Measurements from ENCODE around the gene DIPK1B. TPM values are rescaled to one million over a fixed set of nuclear protein-coding genes. Genes with fewer than 3 reads are reported as not detected.
"Not testable (repeated sequence)": the region's sequence is repeated elsewhere in the genome, so short reads cannot be mapped to it uniquely, and the experiment has no call there.

Gene DIPK1B
- total RNA-seq, 1 donor from 2014 or later: 52.9 TPM

DNA sequence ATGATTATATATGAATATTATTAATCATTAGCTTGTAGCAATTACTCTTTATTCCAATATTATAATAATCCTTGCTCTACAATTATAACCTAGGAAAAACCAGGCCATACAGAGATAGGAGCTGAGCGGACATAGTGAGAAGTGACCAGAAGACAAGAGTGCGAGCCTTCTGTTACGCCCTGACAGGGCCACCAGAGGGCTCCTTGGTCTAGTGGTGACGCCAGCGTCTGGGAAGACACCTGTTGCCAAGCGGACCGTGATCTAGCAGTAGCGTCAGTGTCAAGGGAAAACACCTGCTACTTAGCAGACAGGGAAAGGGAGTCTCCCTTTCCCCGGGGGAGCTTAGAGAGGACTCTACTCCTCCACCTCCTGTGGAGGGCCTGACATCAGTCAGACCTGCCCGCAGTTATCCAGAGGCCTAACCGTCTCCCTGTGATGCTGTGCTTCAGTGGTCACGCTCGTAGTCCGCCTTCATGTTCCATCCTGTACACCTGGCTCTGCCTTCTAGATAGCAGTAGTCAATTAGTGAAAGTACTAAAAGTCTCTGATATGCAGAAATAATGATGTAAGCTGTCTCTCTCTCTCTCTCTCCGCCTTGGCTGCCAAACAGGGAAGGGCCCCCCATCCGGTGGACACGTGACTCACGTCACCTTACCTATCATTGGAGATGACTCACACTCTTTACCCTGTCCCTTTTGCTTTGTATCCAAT, 54.2 kb downstream of the DIPK1B start:
- peak; percentile 59 for TF ChIP-seq CTCF (IDR thresholded peaks at IDR 0.05; ENCODE audit: unreplicated experiment)
- not testable (repeated sequence) for DNase-seq (ENCODE audit: low spot score, unreplicated experiment); H3K9me3 Mint-ChIP-seq (ENCODE audit: low read depth); H3K4me3 Mint-ChIP-seq (ENCODE audit: low read depth); H3K36me3 Mint-ChIP-seq (ENCODE audit: insufficient read depth); H3K27me3 Mint-ChIP-seq; H3K27ac Mint-ChIP-seq; H3K4me1 Mint-ChIP-seq (ENCODE audit: low read depth)

DNA sequence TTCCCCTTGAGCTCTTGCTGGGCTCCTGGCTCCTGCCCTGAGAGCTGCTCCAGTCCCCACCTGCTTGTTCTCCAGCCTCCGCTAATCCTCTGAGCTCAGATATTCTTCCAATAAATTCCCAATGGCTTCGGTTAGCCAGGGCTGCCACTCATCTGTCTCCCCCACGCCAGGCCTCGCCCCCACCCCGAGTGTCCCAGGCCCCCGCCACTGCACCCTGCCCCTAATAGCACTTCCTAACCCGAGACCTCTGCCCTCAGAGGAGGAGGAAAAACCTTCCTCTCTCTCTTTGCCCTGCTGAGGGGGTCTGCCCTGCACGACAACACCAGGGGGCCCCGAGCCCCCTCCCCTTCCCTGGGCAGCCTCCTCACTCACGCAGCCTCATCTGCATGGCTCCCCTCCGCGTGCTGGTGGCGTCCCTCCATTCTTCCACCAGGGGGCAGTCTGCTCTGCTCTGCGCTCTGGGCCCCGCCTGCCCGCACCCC, 57.4 kb downstream of the DIPK1B start:
- TF ChIP-seq CTCF (IDR thresholded peaks at IDR 0.05; ENCODE audit: unreplicated experiment): peak; percentile 49
- no peak overlapping the region for H3K4me3 Mint-ChIP-seq (ENCODE audit: low read depth)
- no peak overlapping the region for H3K27ac Mint-ChIP-seq

DNA sequence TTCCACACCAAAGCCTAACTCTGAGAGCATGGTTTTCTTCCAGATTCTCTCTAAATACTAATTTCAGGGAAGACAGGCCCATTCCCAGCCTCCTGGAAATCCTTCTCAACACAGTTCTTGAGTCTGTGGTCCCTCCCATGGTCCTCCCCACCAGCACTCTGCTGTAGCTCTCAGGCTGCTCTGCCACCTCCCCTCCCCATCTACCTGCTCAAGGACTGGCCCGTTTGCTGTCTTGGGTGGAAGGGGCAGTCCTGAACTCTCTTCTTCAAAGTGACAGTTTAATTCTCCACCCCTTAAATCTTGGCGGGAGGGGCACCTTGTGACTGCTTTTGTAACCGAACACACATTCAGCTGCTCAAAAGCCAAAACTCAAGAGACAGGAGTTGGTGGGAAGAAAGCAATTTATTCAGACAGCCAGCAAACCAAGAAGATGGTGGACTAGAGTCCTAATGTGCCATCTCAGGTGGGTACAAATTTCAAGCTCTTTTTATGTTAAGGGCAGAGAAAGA, 59.6 kb downstream of the DIPK1B start:
- no peak for TF ChIP-seq CTCF (IDR thresholded peaks at IDR 0.05; ENCODE audit: unreplicated experiment)
- peaks cover 7% of the 10 kb centered on the region for H3K9me3 Mint-ChIP-seq (ENCODE audit: low read depth)
- DNase-seq (ENCODE audit: low spot score, unreplicated experiment): no peak
- H3K4me1 Mint-ChIP-seq (ENCODE audit: low read depth): peaks cover 2% of the 10 kb centered on the region
- no peaks in the 10 kb centered on the region for H3K36me3 Mint-ChIP-seq (ENCODE audit: insufficient read depth)
- no peak overlapping the region for H3K4me3 Mint-ChIP-seq (ENCODE audit: low read depth)
- no peak overlapping the region for H3K27ac Mint-ChIP-seq
- peaks cover 2% of the 10 kb centered on the region for H3K27me3 Mint-ChIP-seq

More for the DNA sequence above, 57.4 kb downstream of the DIPK1B start:
- Mint-ChIP-seq H3K4me1 (ENCODE audit: low read depth) (peaks cover 1% of the 10 kb centered on the region), H3K9me3 (ENCODE audit: low read depth) (peaks cover 7% of the 10 kb centered on the region), H3K27me3 (peaks cover 3% of the 10 kb centered on the region), H3K36me3 (ENCODE audit: insufficient read depth) (no peaks in the 10 kb centered on the region)
- DNase-seq (ENCODE audit: low spot score, unreplicated experiment): no peak

- Mint-ChIP-seq H3K36me3 (ENCODE audit: insufficient read depth) (no peaks in the 10 kb centered on the region), H3K4me3 (ENCODE audit: low read depth) (no peak overlapping the region), H3K27ac (no peak overlapping the region), H3K9me3 (ENCODE audit: low read depth) (peaks cover 7% of the 10 kb centered on the region), H3K4me1 (ENCODE audit: low read depth) (peaks cover 4% of the 10 kb centered on the region), H3K27me3 (peaks cover 10% of the 10 kb centered on the region)
- no peak for TF ChIP-seq CTCF (IDR thresholded peaks at IDR 0.05; ENCODE audit: unreplicated experiment)
- no peak for DNase-seq (ENCODE audit: low spot score, unreplicated experiment)
Measured at GRCh38 chr9:136773386-136774044, 61.1 kb downstream of the DIPK1B start.

Small RNA genes lying within 50 kb of the gene (microRNA-seq; reads per million reads assigned to microRNA genes)
- gene MIR126 (ENCODE audit: borderline number of aligned reads, unreplicated experiment): 6,793 reads per million, percentile 90 among the genes with 10 or more reads in this experiment
- not detected for gene MIR6722 (ENCODE audit: borderline number of aligned reads, unreplicated experiment)

Other genes starting within 250 kb of the DIPK1B start
- gene SEC16A, start 229.5 kb upstream of the DIPK1B start, total RNA-seq: 76.1 and 78.8 TPM in 2 replicates
- gene NOTCH1, start 166.5 kb upstream of the DIPK1B start, total RNA-seq: 109 and 130 TPM in 2 replicates
- gene EGFL7, start 49.7 kb upstream of the DIPK1B start, total RNA-seq: 13.5 and 16.3 TPM in 2 replicates
- gene AGPAT2, start 25.1 kb upstream of the DIPK1B start, total RNA-seq: 27.7 and 28.0 TPM in 2 replicates
- 0.42 TPM in 1 of 2 replicates, not detected in the other for gene LCN10, start 30.4 kb downstream of the DIPK1B start, total RNA-seq
- gene LCN6, start 36.0 kb downstream of the DIPK1B start, total RNA-seq: not detected in 2 replicates
- gene LCN8, start 45.7 kb downstream of the DIPK1B start, total RNA-seq: not detected in 2 replicates
- gene LCN15, start 51.9 kb downstream of the DIPK1B start, total RNA-seq: not detected in 2 replicates
- gene TMEM141, start 78.8 kb downstream of the DIPK1B start, total RNA-seq: 57.8 and 62.2 TPM in 2 replicates
- 9.0 and 9.5 TPM in 2 replicates for gene CCDC183, start 83.8 kb downstream of the DIPK1B start, total RNA-seq
- gene RABL6, start 95.4 kb downstream of the DIPK1B start, total RNA-seq: 129 and 130 TPM in 2 replicates
- 5.1 and 5.8 TPM in 2 replicates for gene AJM1, start 129.9 kb downstream of the DIPK1B start, total RNA-seq
- gene PHPT1, start 136.8 kb downstream of the DIPK1B start, total RNA-seq: 168 and 169 TPM in 2 replicates
- gene MAMDC4, start 139.8 kb downstream of the DIPK1B start, total RNA-seq: 36.7 and 40.0 TPM in 2 replicates
- gene EDF1, start 153.7 kb downstream of the DIPK1B start, total RNA-seq: 297 and 310 TPM in 2 replicates
- gene TRAF2, start 173.9 kb downstream of the DIPK1B start, total RNA-seq: 23.4 and 23.8 TPM in 2 replicates
- gene FBXW5, start 232.2 kb downstream of the DIPK1B start, total RNA-seq: 77.3 and 77.7 TPM in 2 replicates
- gene C8G, start 232.7 kb downstream of the DIPK1B start, total RNA-seq: 1.1 and 2.8 TPM in 2 replicates
- gene LCN12, start 239.7 kb downstream of the DIPK1B start, total RNA-seq: 14.7 and 16.2 TPM in 2 replicates

All from progenitor cell of endocrine pancreas (in vitro differentiated cells).